HepG2 (cell line): ENCODE data around the gene ACSL1. TPM values are rescaled to one million over a fixed set of nuclear protein-coding genes. Genes with fewer than 3 reads are reported as not detected.

Experiments used
- ATF1 ChIP-seq: IDR thresholded peaks from 2 replicates; pipeline ENCODE4 v1.6.1; 2016; ENCODE audit warnings: mild to moderate bottlenecking, control low read depth
- CBX1 ChIP-seq: IDR thresholded peaks from one replicate; pipeline ENCODE4 v1.6.1; 2016; ENCODE audit warnings: antibody characterized with exemption, low read depth
- DNMT3B ChIP-seq: conservative IDR thresholded peaks from 2 replicates; pipeline ENCODE4 v1.6.1; 2016; ENCODE audit warnings: missing biosample characterization, control low read depth
- DR1 ChIP-seq: sonication (generic); formaldehyde crosslinking; IDR thresholded peaks from 2 replicates; pipeline ENCODE4 v1.8.0; 2021; ENCODE audit warnings: mild to moderate bottlenecking, missing genetic modification reagents, inconsistent platforms
- ERF ChIP-seq: IDR thresholded peaks from 2 replicates; pipeline ENCODE4 v1.6.1; 2018; ENCODE audit warnings: missing biosample characterization, missing genetic modification reagents
- POLR2AphosphoS5 ChIP-seq: IDR thresholded peaks from 2 replicates; pipeline ENCODE4 v1.6.1; 2012; ENCODE audit warnings: low read depth, low read length
- POLR2G ChIP-seq: fragments of 200-400 bp; formaldehyde crosslinking; IDR thresholded peaks from 2 replicates; pipeline ENCODE4 v1.6.1; 2018; ENCODE audit warnings: mild to moderate bottlenecking, low read depth, low read length, moderate library complexity
- SIX4 ChIP-seq: sonication (generic); formaldehyde crosslinking; IDR thresholded peaks from 2 replicates; pipeline ENCODE4 v1.4.0; 2020; ENCODE audit warnings: missing genetic modification reagents
- ZBTB42 ChIP-seq: sonication (generic); formaldehyde crosslinking; IDR thresholded peaks from 2 replicates; pipeline ENCODE4 v1.5.0; 2020; ENCODE audit warnings: mild to moderate bottlenecking, missing genetic modification reagents
- ZKSCAN1 ChIP-seq: fragments of 150-350 bp; IDR thresholded peaks from 2 replicates; pipeline ENCODE4 v1.6.1; 2014; ENCODE audit warnings: low read length
- ZNF253 ChIP-seq: sonication (generic); formaldehyde crosslinking; IDR thresholded peaks from 2 replicates; pipeline ENCODE4 v1.8.0; 2022; ENCODE audit warnings: mild to moderate bottlenecking, missing genetic modification reagents, borderline replicate concordance
- ZNF543 ChIP-seq: sonication (generic); formaldehyde crosslinking; IDR thresholded peaks from 2 replicates; pipeline ENCODE4 v1.4.0; 2020; ENCODE audit warnings: mild to moderate bottlenecking, missing genetic modification reagents
- ZNF570 ChIP-seq: sonication (generic); formaldehyde crosslinking; IDR thresholded peaks from 2 replicates; pipeline ENCODE4 v1.4.0; 2020; ENCODE audit warnings: mild to moderate bottlenecking, missing genetic modification reagents, borderline replicate concordance
- ZNF724P ChIP-seq: sonication (generic); formaldehyde crosslinking; IDR thresholded peaks from 2 replicates; pipeline ENCODE4 v1.8.0; 2022; ENCODE audit warnings: missing genetic modification reagents, borderline replicate concordance
- ZZZ3 ChIP-seq: sonication (generic); formaldehyde crosslinking; IDR thresholded peaks from 2 replicates; pipeline ENCODE4 v1.4.0; 2020; ENCODE audit warnings: missing genetic modification reagents, mild to moderate bottlenecking, borderline replicate concordance
- polyA plus RNA-seq, 8 experiments: library from polyadenylated mRNA; depleted of rRNA in 3 of 8; stranded (reverse) in 7 of 8; unstranded in 1 of 8; fragments of >200 nt; fragmentation: Illumina TruSeq in 4 of 8; extraction: Trizol in 4 of 8; gene quantifications; 2 replicates each; pipeline versions ENCODE4 v1.2.1 to v1.2.3, GENCODE V29; 2011 to 2016; ENCODE audit warnings: low read depth in 4 of 8, missing spikeins in 1 of 8, mixed read lengths in 1 of 8; ENCODE audit not compliant: insufficient read depth in 1 of 8
- total RNA-seq, 5 experiments: library from RNA; depleted of rRNA; stranded (reverse); fragments of >200 nt; fragmentation: Illumina TruSeq; extraction: Trizol; gene quantifications; 2 replicates each; pipeline ENCODE4 v1.2.3, GENCODE V29; 2016; ENCODE audit warnings: low read depth in 1 of 5
- TF ChIP-seq, protein P1 (sequence below), 2 experiments: sonication (generic) in 1 of 2; formaldehyde crosslinking in 1 of 2; IDR thresholded peaks; 2 replicates each; pipeline versions ENCODE4 v1.6.1 to v1.9.0; 2014 to 2022; ENCODE audit warnings: antibody characterized with exemption in 1 of 2, borderline replicate concordance in 1 of 2, inconsistent platforms in 1 of 2, low read depth in 1 of 2, missing genetic modification reagents in 1 of 2
- TF ChIP-seq, protein P2 (sequence below): IDR thresholded peaks from 2 replicates; pipeline ENCODE4 v1.6.1; 2012; ENCODE audit warnings: low read depth, low read length, improper control_type of control experiment
- TF ChIP-seq, protein P3 (sequence below): sonication (generic); formaldehyde crosslinking; conservative IDR thresholded peaks from 2 replicates; pipeline ENCODE4 v1.4.0; 2020; ENCODE audit warnings: missing genetic modification reagents
- TF ChIP-seq, protein P4 (sequence below): sonication (generic); formaldehyde crosslinking; IDR thresholded peaks from 2 replicates; pipeline ENCODE4 v1.8.1; 2023; ENCODE audit warnings: missing genetic modification reagents, inconsistent platforms, borderline replicate concordance

ACSL1 gene
- total and polyA plus RNA-seq, 2 of the 13 experiments (the other 11 are each of a cell fraction or from before 2014, with no cell fraction given): 10.0 to 29.8 TPM

DNA sequence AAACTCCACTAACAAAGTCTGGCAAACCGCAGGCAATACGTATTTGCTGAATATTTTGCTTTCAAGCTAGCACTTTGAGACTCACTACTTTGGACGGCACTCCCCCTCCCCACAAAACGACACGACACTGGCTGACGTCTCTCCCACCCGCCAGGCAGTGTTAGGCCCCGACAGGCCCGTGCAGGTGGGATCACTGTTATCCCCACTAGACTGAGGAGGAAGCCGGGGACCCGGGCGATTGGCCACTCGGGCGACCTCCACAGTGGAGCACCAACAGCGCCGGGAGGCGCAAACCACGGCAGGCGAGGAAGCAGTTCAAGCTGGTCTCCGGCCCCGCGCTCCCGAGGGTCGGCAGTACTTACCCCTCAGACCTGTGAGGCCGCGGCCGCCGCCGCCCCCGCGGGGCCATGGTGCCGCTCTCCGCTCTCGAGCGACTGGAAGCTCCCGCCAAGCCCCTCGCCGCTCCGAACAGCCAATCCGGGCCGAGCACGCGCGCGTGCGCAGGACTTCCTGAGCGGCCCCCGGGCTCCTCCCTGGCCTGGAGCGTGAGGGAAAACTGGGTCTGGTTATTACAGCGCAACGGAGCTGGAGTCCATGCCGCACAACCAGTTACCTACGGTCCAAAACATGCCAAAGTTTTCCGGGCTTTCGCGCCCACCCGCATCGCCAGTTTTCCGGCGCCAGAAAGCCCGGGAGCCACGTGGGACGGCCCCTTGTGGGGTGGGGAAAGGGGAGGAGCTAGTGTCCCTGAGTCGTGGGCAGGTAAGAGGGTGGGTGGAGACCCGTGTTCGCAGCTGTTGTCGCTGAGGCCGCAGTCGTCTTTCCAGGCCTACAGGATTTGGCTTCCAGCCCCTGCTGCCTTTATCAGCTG is 91.9 kb downstream of the ACSL1 start, which contains the start of gene CENPU (continued):
- TF ChIP-seq, protein P1, sequence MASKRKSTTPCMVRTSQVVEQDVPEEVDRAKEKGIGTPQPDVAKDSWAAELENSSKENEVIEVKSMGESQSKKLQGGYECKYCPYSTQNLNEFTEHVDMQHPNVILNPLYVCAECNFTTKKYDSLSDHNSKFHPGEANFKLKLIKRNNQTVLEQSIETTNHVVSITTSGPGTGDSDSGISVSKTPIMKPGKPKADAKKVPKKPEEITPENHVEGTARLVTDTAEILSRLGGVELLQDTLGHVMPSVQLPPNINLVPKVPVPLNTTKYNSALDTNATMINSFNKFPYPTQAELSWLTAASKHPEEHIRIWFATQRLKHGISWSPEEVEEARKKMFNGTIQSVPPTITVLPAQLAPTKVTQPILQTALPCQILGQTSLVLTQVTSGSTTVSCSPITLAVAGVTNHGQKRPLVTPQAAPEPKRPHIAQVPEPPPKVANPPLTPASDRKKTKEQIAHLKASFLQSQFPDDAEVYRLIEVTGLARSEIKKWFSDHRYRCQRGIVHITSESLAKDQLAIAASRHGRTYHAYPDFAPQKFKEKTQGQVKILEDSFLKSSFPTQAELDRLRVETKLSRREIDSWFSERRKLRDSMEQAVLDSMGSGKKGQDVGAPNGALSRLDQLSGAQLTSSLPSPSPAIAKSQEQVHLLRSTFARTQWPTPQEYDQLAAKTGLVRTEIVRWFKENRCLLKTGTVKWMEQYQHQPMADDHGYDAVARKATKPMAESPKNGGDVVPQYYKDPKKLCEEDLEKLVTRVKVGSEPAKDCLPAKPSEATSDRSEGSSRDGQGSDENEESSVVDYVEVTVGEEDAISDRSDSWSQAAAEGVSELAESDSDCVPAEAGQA (IDR thresholded peaks at IDR 0.05; ENCODE audit: low read depth): peak; percentile 74
- TF ChIP-seq, protein P1 (CRISPR knock-in tag; IDR thresholded peaks at IDR 0.05; ENCODE audit: borderline replicate concordance): peak; percentile 89; the same call in 1 of the 2 replicates
- TF ChIP-seq ZKSCAN1 (0 out of 2 replicates have a peak, but pooled peaks have one; percentile 60), ZNF570 (CRISPR knock-in tag) (no peak), ZZZ3 (no peak; the same call in 1 of the 2 replicates), CBX1 (peak; percentile 70), DNMT3B (CRISPR knock-in tag) (peak; percentile 82; the same call in 1 of the 2 replicates), SIX4 (CRISPR knock-in tag) (peak; percentile 77; the same call in 1 of the 2 replicates), ZBTB42 (CRISPR knock-in tag) (0 out of 2 replicates have a peak, but pooled peaks have one; percentile 54), ZNF253 (CRISPR knock-in tag) (peak; percentile 93), ZNF724P (CRISPR knock-in tag) (peak; percentile 98), POLR2AphosphoS5 (peak; percentile 67), POLR2G (peak; percentile 75), ZNF543 (CRISPR knock-in tag) (peak; percentile 94), ATF1 (peak; percentile 69), ERF (CRISPR knock-in tag) (peak; percentile 99), DR1 (peak; percentile 87)
- TF ChIP-seq, protein P2, sequence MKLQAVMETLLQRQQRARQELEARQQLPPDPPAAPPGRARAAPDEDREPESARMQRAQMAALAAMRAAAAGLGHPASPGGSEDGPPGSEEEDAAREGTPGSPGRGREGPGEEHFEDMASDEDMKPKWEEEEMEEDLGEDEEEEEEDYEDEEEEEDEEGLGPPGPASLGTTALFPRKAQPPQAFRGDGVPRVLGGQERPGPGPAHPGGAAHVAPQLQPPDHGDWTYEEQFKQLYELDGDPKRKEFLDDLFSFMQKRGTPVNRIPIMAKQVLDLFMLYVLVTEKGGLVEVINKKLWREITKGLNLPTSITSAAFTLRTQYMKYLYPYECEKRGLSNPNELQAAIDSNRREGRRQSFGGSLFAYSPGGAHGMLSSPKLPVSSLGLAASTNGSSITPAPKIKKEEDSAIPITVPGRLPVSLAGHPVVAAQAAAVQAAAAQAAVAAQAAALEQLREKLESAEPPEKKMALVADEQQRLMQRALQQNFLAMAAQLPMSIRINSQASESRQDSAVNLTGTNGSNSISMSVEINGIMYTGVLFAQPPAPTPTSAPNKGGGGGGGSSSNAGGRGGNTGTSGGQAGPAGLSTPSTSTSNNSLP: peak; percentile 77
- TF ChIP-seq, protein P3, sequence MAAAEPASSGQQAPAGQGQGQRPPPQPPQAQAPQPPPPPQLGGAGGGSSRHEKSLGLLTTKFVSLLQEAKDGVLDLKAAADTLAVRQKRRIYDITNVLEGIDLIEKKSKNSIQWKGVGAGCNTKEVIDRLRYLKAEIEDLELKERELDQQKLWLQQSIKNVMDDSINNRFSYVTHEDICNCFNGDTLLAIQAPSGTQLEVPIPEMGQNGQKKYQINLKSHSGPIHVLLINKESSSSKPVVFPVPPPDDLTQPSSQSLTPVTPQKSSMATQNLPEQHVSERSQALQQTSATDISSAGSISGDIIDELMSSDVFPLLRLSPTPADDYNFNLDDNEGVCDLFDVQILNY (CRISPR knock-in tag): peak; percentile 99
- TF ChIP-seq, protein P4, sequence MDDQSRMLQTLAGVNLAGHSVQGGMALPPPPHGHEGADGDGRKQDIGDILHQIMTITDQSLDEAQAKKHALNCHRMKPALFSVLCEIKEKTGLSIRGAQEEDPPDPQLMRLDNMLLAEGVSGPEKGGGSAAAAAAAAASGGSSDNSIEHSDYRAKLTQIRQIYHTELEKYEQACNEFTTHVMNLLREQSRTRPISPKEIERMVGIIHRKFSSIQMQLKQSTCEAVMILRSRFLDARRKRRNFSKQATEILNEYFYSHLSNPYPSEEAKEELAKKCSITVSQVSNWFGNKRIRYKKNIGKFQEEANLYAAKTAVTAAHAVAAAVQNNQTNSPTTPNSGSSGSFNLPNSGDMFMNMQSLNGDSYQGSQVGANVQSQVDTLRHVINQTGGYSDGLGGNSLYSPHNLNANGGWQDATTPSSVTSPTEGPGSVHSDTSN (CRISPR knock-in tag): 0 out of 2 replicates have a peak, but pooled peaks have one; percentile 79
